ENCODE data around the gene DPP8.
A peak's percentile ranks its signal among the peaks of the same experiment; 100 is the strongest.

Gene DPP8

GRCh38 chr15:65532738-65533051 lies 15.2 kb upstream of the DPP8 start:
- 0 out of 22 replicates have a peak overlapping the region, but pooled peaks of 1 of the 11 experiments have one; percentile 3 for H3K9ac ChIP-seq
- H3K4me3 ChIP-seq: no peak overlapping the region
- no peak for TF ChIP-seq Cebpa-rat (IDR thresholded peaks at IDR 0.05)
- H3K4me2 ChIP-seq: peak overlapping the region; percentile 8 to 96 (median 88); a peak in 17 of 22 replicates
- H3K9me3 ChIP-seq (replicated peaks in 1 of 11): peaks cover 0 to 15% (median 0%) of the 10 kb centered on the region in 11 experiments; a peak in 4 of 22 replicates
- no peak overlapping the region for H3K27ac ChIP-seq
- H3K36me3 ChIP-seq: peaks cover 3 to 45% (median 38%) of the 10 kb centered on the region in 11 experiments; a peak in 20 of 22 replicates
- peaks cover 8 to 65% (median 60%) of the 10 kb centered on the region in 11 experiments; a peak in 17 of 22 replicates for H4K20me1 ChIP-seq
- no peaks in the 10 kb centered on the region for H3K27me3 ChIP-seq
- H3K4me1 ChIP-seq: peaks cover 21 to 33% (median 28%) of the 10 kb centered on the region in 10 experiments

DNA sequence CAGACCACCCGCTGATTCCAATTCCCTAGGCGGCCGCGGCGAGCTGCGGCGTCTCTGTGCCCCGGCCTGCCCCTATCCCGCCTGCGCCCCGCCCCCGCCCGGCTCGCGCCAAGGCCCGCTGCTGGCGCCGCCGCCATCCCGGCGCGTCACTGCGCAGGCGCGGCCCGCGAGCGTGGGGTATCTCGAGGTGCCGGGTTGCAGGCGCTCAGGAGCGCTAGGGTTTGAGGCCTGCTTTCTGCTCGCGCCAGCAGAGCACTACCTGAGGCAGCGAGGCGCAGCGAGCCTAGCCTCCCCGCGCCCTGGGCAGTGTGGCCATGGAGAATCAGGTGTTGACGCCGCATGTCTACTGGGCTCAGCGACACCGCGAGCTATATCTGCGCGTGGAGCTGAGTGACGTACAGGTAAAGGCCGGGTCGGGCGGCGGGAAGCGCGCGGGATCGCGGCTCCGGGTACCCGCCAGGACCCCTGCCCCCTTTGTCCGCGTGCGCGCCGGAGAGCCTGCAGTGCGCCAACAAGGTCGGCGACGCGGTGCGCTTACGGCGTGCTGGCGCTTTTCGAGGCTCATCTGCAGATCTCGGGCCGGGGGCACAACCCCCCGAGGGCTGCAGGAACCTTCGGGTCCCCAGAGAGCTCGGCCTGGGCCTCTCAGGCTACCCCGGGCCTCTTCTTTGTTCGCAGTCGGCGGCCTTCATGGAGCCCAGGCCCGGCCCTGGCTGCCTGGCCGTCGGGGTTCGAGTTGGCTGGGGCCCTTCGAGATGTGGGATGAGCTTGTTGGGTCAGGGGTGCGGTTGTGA lies 13.0 kb upstream of the DPP8 start, which contains the start of gene HACD3:
TSS of gene HACD3 (plus strand) at position 146 of the 794 bp plus-strand sequence. CDS start at position 315, 169 bp downstream.
- TF ChIP-seq Cebpa-rat (IDR thresholded peaks at IDR 0.05): no peak
- peak within 1 kb of the TSS; percentile 70 to 97 (median 93) for H3K27ac ChIP-seq

DNA sequence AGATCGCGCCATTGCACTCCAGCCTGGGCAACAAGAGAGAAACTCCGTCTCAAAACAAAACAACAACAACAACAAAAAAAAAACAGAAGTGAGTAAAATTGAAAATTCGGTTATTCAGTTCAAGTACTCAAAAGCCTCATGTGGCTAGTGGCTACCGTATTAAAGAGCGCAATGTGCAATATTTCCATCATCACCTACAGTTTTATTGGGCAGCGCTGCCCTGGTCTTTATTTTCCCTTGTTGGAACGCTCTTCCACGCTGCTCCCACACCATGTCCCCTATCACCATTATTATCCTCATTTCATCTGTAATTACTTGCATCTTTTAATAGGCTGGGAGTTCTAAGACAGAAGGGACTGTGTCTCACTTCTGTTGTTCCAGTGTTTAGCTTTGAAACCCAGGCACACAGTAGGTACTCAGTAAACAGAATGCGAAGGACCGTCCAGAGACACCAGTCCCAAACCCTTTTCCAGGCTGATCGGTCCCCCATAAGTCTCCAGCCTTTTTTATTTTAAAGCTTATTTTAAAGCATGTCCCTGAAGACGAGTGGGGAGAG lies 12.4 kb upstream of the DPP8 start:
- Histone ChIP-seq H3K9me3 (replicated peaks in 1 of 11) (no peaks in the 10 kb centered on the region), H3K27me3 (no peaks in the 10 kb centered on the region), H3K4me1 (peaks cover 21 to 33% (median 28%) of the 10 kb centered on the region in 10 experiments), H3K36me3 (peaks cover 0 to 16% (median 10%) of the 10 kb centered on the region in 11 experiments; a peak in 12 of 22 replicates), H3K4me2 (peak overlapping the region; percentile 80 to 97 (median 88)), H3K27ac (peak overlapping the region; percentile 70 to 97 (median 93); a peak in 21 of 22 replicates), H3K4me3 (peak overlapping the region; percentile 76 to 99 (median 87)), H3K9ac (peak overlapping the region; percentile 83 to 98 (median 94)), H4K20me1 (peaks cover 0 to 36% (median 32%) of the 10 kb centered on the region in 11 experiments; a peak in 16 of 22 replicates)
- TF ChIP-seq Cebpa-rat (IDR thresholded peaks at IDR 0.05): no peak

More for the DNA sequence above, 13.0 kb upstream of the DPP8 start, which contains the start of gene HACD3:
- H3K9ac ChIP-seq: peak within 1 kb of the TSS; percentile 83 to 98 (median 94)
- H4K20me1 ChIP-seq: peaks cover 0 to 43% (median 38%) of the 10 kb centered on the region in 11 experiments; a peak in 17 of 22 replicates
- H3K4me1 ChIP-seq: peaks cover 21 to 33% (median 28%) of the 10 kb centered on the region in 10 experiments
- H3K9me3 ChIP-seq (replicated peaks in 1 of 11): no peaks in the 10 kb centered on the region
- H3K36me3 ChIP-seq: peaks cover 0 to 23% (median 16%) of the 10 kb centered on the region in 11 experiments; a peak in 15 of 22 replicates
- H3K4me3 ChIP-seq: peak within 1 kb of the TSS; percentile 76 to 99 (median 87)
- H3K27me3 ChIP-seq: no peaks in the 10 kb centered on the region
- peak within 1 kb of the TSS; percentile 80 to 97 (median 88) for H3K4me2 ChIP-seq

GRCh38 chr15:65528461-65529060 lies 11.1 kb upstream of the DPP8 start:
- no peaks in the 10 kb centered on the region for H3K27me3 ChIP-seq
- no peak overlapping the region for H3K27ac ChIP-seq
- peaks cover 0 to 6% (median 0%) of the 10 kb centered on the region in 11 experiments; a peak in 3 of 22 replicates for H3K36me3 ChIP-seq
- no peak overlapping the region for H3K4me3 ChIP-seq
- peaks cover 21 to 30% (median 28%) of the 10 kb centered on the region in 10 experiments for H3K4me1 ChIP-seq
- no peak for TF ChIP-seq Cebpa-rat (IDR thresholded peaks at IDR 0.05)
- H4K20me1 ChIP-seq: peaks cover 0 to 24% (median 19%) of the 10 kb centered on the region in 11 experiments; a peak in 15 of 22 replicates
- no peaks in the 10 kb centered on the region for H3K9me3 ChIP-seq (replicated peaks in 1 of 11)
- H3K4me2 ChIP-seq: no peak overlapping the region
- no peak overlapping the region for H3K9ac ChIP-seq

DNA sequence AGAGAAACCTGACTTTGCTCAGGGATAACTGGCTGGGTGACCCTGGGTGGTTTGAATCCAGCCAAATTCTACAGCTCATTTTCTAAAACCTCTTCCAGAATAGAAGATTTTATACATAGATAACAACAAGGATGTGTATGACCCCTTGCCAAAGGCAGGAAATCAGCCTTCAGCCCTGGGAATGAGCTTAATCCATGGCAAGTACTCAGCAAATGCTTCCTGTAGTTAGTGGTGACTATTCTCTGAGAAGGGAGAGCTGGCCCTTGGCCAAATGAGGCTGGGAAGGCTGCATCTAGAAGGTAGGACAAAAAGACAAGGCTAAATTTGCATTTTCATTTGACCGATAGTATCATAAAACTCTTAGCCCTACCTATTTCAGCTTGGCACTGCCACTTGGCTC lies 8.1 kb upstream of the DPP8 start:
- H3K4me3 ChIP-seq: no peak overlapping the region
- no peak overlapping the region for H3K9ac ChIP-seq
- H3K4me1 ChIP-seq: peaks cover 0 to 11% (median 6%) of the 10 kb centered on the region in 10 experiments; a peak in 15 of 20 replicates
- H3K27me3 ChIP-seq: no peaks in the 10 kb centered on the region
- no peaks in the 10 kb centered on the region for H4K20me1 ChIP-seq
- no peak for TF ChIP-seq Cebpa-rat (IDR thresholded peaks at IDR 0.05)
- H3K27ac ChIP-seq: no peak overlapping the region
- H3K4me2 ChIP-seq: no peak overlapping the region
- H3K36me3 ChIP-seq: no peaks in the 10 kb centered on the region
- no peaks in the 10 kb centered on the region for H3K9me3 ChIP-seq (replicated peaks in 1 of 11)

DNA sequence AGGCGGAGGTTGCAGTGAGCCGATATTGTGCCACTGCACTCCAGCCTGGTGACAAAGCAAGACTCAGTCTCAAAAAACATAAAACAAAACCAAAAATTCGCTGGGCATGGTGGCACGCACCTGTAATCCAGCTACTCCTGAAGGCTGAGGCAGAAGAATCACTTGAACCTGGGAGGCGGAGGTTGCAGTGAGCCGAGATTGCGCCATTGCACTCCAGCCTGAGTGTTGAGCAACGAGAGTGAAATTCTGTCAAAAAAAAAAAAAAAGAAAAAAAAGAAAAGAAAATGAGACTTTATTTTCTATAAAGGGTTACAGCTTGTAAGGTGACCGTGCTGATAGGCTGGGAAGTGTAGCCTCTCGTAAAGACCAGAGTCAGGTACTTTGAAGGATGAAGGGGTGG lies 6.7 kb upstream of the DPP8 start:
- no peaks in the 10 kb centered on the region for H3K36me3 ChIP-seq
- H4K20me1 ChIP-seq: no peaks in the 10 kb centered on the region
- no peak overlapping the region for H3K4me2 ChIP-seq
- H3K9me3 ChIP-seq (replicated peaks in 1 of 11): no peaks in the 10 kb centered on the region
- H3K9ac ChIP-seq: no peak overlapping the region
- H3K27ac ChIP-seq: no peak overlapping the region
- no peak overlapping the region for H3K4me3 ChIP-seq
- H3K4me1 ChIP-seq: peaks cover 0 to 9% (median 2%) of the 10 kb centered on the region in 10 experiments; a peak in 3 of 20 replicates
- TF ChIP-seq Cebpa-rat (IDR thresholded peaks at IDR 0.05): no peak
- H3K27me3 ChIP-seq: no peaks in the 10 kb centered on the region

DNA sequence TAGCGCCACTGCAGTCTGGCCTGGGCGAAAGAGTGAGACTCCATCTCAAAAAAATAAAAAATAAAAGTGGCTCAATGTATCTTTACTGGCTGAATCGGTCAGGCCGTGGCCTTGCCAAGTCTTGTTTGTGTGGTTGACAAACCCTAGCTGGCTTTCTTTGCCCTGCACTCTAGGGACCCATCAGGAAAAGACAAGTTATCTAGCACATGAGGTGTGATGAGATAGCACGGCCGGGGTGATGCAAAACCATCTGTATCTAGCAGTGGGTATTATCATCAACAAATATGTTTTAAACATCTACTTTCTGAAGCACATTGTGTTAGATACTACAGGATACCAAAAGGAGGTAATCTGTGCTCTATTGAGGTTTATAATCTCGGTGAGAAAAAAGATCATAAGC lies 3.9 kb upstream of the DPP8 start:
- Histone ChIP-seq H3K9ac (no peak overlapping the region), H3K4me1 (peaks cover 2 to 18% (median 11%) of the 10 kb centered on the region in 10 experiments; a peak in 19 of 20 replicates), H3K9me3 (replicated peaks in 1 of 11) (no peaks in the 10 kb centered on the region), H3K27ac (no peak overlapping the region), H3K4me3 (no peak overlapping the region), H3K36me3 (no peaks in the 10 kb centered on the region), H4K20me1 (peaks cover 0 to 7% (median 5%) of the 10 kb centered on the region in 11 experiments; a peak in 10 of 22 replicates), H3K27me3 (no peaks in the 10 kb centered on the region), H3K4me2 (peak overlapping the region in 1 of 11 experiments; percentile 7; a peak in 1 of 22 replicates)
- no peak for TF ChIP-seq Cebpa-rat (IDR thresholded peaks at IDR 0.05)

DNA sequence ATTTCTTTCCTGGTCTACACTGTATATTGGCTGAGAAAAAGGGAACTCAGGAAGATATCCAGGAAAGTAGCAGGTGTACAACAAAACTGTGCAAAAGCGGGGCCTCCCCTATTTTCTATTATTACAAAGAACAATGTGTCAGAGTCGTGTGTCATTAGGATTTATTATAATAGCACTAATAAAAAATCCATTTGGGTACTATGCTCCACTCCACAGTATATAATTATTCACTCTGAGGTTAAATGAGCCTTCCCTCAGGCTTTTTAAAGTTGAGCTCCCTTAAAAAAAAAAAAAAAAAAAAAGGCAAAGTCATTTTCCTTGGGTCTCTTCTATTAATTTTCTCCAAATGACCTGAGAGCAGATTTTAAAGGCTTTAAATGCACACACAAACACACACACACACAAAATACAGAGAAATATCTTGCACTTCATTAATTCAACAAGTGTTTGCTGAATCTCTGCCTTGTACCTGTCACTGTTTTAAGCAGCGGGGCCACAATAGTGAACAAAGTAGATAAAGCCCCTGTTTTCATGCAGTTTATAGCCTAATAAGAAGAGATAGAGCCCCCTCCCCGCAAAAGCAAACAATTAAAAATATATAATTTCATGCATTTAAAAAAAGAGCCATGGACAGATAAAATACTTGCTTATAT lies 1.3 kb upstream of the DPP8 start:
- H3K4me3 ChIP-seq: no peak overlapping the region
- peaks cover 19 to 33% (median 28%) of the 10 kb centered on the region in 11 experiments; a peak in 20 of 22 replicates for H4K20me1 ChIP-seq
- peaks cover 14 to 39% (median 25%) of the 10 kb centered on the region in 10 experiments; a peak in 19 of 20 replicates for H3K4me1 ChIP-seq
- H3K27ac ChIP-seq: no peak overlapping the region
- H3K27me3 ChIP-seq: no peaks in the 10 kb centered on the region
- no peak overlapping the region; a peak in 1 of 22 replicates for H3K4me2 ChIP-seq
- H3K9ac ChIP-seq: no peak overlapping the region
- no peak for TF ChIP-seq Cebpa-rat (IDR thresholded peaks at IDR 0.05)
- peaks cover 16 to 24% (median 19%) of the 10 kb centered on the region in 11 experiments for H3K36me3 ChIP-seq
- no peaks in the 10 kb centered on the region for H3K9me3 ChIP-seq (replicated peaks in 1 of 11)

Data from BLaER1 treated with 17β-estradiol and CSF1 and Interleukin-3, amounts not matched to agents 10 nM and 100 nM (cell line).